T47D (cell line): ENCODE data around the gene HSD17B8.
A peak's percentile ranks its signal among the peaks of the same experiment; 100 is the strongest.

ENCODE experiments used
- DNase-seq, 2 experiments: peaks; one replicate each; pipeline versions ENCODE4 v3.0.0 to v3.0.0-alpha.2; 2011 to 2012; ENCODE audit warnings: low read depth in 1 of 2, low spot score in 1 of 2
- JUND ChIP-seq: IDR thresholded peaks from 2 replicates; pipeline ENCODE4 v1.6.1; 2012; ENCODE audit warnings: low read depth
- in situ Hi-C: cut with HindIII; loops from 2 replicates; pipeline ENCODE4 v1.10.0; 2016; ENCODE audit warnings: low sequenced_read_pairs, low pct_unique_long_range_greater_than_20kb

Gene HSD17B8

GRCh38 chr6:33166811-33167210, 37.6 kb upstream of the HSD17B8 start:
- no peak for DNase-seq
- in situ Hi-C loops, result no loop called here
- no peak for TF ChIP-seq JUND

GRCh38 chr6:33167374-33168283, 36.8 kb upstream of the HSD17B8 start:
- in situ Hi-C loops, result no loop called here
- no peak for DNase-seq
- TF ChIP-seq JUND, result no peak

GRCh38 chr6:33168284-33168601, 36.2 kb upstream of the HSD17B8 start:
- no peak for TF ChIP-seq JUND
- no peak for DNase-seq
- in situ Hi-C loops, result no loop called here

- no peak for DNase-seq
- no peak for TF ChIP-seq JUND
- in situ Hi-C loops, result no loop called here
Measured at GRCh38 chr6:33168639-33169038, 35.8 kb upstream of the HSD17B8 start.

- DNase-seq, result no peak
- TF ChIP-seq JUND, result no peak
- in situ Hi-C loops, result no loop called here
Measured at GRCh38 chr6:33169291-33170175, 34.9 kb upstream of the HSD17B8 start.

GRCh38 chr6:33170176-33171015, 34.1 kb upstream of the HSD17B8 start:
- in situ Hi-C loops, result no loop called here
- DNase-seq, result no peak
- no peak for TF ChIP-seq JUND

GRCh38 chr6:33171016-33171879, 33.2 kb upstream of the HSD17B8 start:
- in situ Hi-C loops, result no loop called here
- no peak for DNase-seq
- no peak for TF ChIP-seq JUND

GRCh38 chr6:33171880-33172687, 32.4 kb upstream of the HSD17B8 start:
- no peak for TF ChIP-seq JUND
- no peak for DNase-seq
- in situ Hi-C loops, result no loop called here

- TF ChIP-seq JUND, result no peak
- DNase-seq, result peak; percentile 72 to 87
- in situ Hi-C loops, result no loop called here
Measured at GRCh38 chr6:33172688-33173534, 31.5 kb upstream of the HSD17B8 start.

- DNase-seq, result no peak
- in situ Hi-C loops, result no loop called here
- TF ChIP-seq JUND, result no peak
Measured at GRCh38 chr6:33173535-33174180, 30.8 kb upstream of the HSD17B8 start.
